IMR-90 (cell line): ENCODE data around the gene CCDC142. TPM values are rescaled to one million over a fixed set of nuclear protein-coding genes. Genes with fewer than 3 reads are reported as not detected.

Experiments
- ATAC-seq: fragments of 200-7000 bp; cut with Tn5 transposase; 2 replicates; pipeline ENCODE4 v1.9.1; 2020; ENCODE audit warnings: low read depth, mild to moderate bottlenecking, moderate library complexity
- BruUV-seq: library from RNA; stranded (reverse); fragments of 400-500 nt; replicated peaks from 2 replicates; lab custom pipeline; 2021; lab: Mats Ljungman, UMichigan
- CTCF ChIA-PET: fragments of 300-600 bp; formaldehyde crosslinking; extraction: SDS; loops from one replicate; lab custom pipeline; 2021; ENCODE audit warnings: antibody characterized with exemption; lab: Yijun Ruan, JAX
- POLR2A ChIA-PET: fragments of 300-600 bp; sonication (Branson Sonifier 250); formaldehyde crosslinking; loops from one replicate; lab custom pipeline; 2022; ENCODE audit warnings: antibody characterized with exemption; ENCODE audit not compliant: unreplicated experiment; lab: Charles Lee
- DNase-seq: peaks from one replicate; pipeline ENCODE4 v3.0.0; 2013
- H2AFZ ChIP-seq: replicated peaks from 2 replicates; pipeline ENCODE3; 2013; ENCODE audit warnings: low read length, mild to moderate bottlenecking; ENCODE audit not compliant: poor library complexity
- H2AK5ac ChIP-seq: 2 replicates; pipeline ENCODE4 v1.6.1; 2013; ENCODE audit warnings: low read depth, low read length, inconsistent platforms
- H2AK9ac ChIP-seq: replicated peaks from 2 replicates; pipeline ENCODE3; 2013; ENCODE audit warnings: mild to moderate bottlenecking, low read depth, low read length, moderate library complexity; ENCODE audit not compliant: poor library complexity
- H2BK120ac ChIP-seq: 2 replicates; pipeline ENCODE4 v1.6.1; 2013; ENCODE audit warnings: low read depth, low read length, inconsistent platforms
- H2BK15ac ChIP-seq: 3 replicates; pipeline ENCODE4 v1.6.1; 2013; ENCODE audit warnings: low read depth, low read length, inconsistent platforms
- H2BK20ac ChIP-seq: 2 replicates; pipeline ENCODE4 v1.6.1; 2013; ENCODE audit warnings: low read depth, mild to moderate bottlenecking, inconsistent platforms, low read length, moderate library complexity
- H2BK5ac ChIP-seq: 2 replicates; pipeline ENCODE4 v1.6.1; 2013; ENCODE audit warnings: mild to moderate bottlenecking, low read depth, low read length, inconsistent platforms; ENCODE audit not compliant: poor library complexity, severe bottlenecking
- H3K14ac ChIP-seq: replicated peaks from 2 replicates; pipeline ENCODE4 v1.6.1; 2013; ENCODE audit warnings: low read depth, low read length, inconsistent platforms
- H3K18ac ChIP-seq: 2 replicates; pipeline ENCODE4 v1.6.1; 2013; ENCODE audit warnings: low read depth, low read length, control low read depth
- H3K23ac ChIP-seq: 2 replicates; pipeline ENCODE4 v1.6.1; 2013; ENCODE audit warnings: low read depth, low read length, inconsistent platforms
- H3K27ac ChIP-seq: 2 replicates; pipeline ENCODE4 v1.5.1; 2013; ENCODE audit warnings: mild to moderate bottlenecking, control low read depth, low read length; ENCODE audit not compliant: insufficient read depth
- H3K27me3 ChIP-seq: 2 replicates; pipeline ENCODE4 v1.6.1; 2013; ENCODE audit warnings: low read length; ENCODE audit not compliant: control insufficient read depth, insufficient read depth
- H3K36me3 ChIP-seq: 2 replicates; pipeline ENCODE4 v1.6.1; 2013; ENCODE audit warnings: low read length, mixed read lengths; ENCODE audit not compliant: control insufficient read depth, insufficient read depth
- H3K4ac ChIP-seq: 2 replicates; pipeline ENCODE4 v1.6.1; 2013; ENCODE audit warnings: low read depth, low read length, inconsistent platforms
- H3K4me1 ChIP-seq: 2 replicates; pipeline ENCODE4 v1.6.1; 2013; ENCODE audit warnings: low read length, mixed read lengths; ENCODE audit not compliant: control insufficient read depth, insufficient read depth
- H3K4me2 ChIP-seq: 2 replicates; pipeline ENCODE4 v1.6.1; 2013; ENCODE audit warnings: low read depth, mild to moderate bottlenecking, control low read depth, low read length, moderate library complexity
- H3K4me3 ChIP-seq: 2 replicates; pipeline ENCODE4 v1.5.1; 2013; ENCODE audit warnings: low read depth, mild to moderate bottlenecking, control low read depth, low read length, moderate library complexity; ENCODE audit not compliant: insufficient read depth
- H3K56ac ChIP-seq: 2 replicates; pipeline ENCODE4 v1.6.1; 2013; ENCODE audit warnings: low read length, inconsistent platforms; ENCODE audit not compliant: insufficient read depth; ENCODE audit errors: extremely low read depth
- H3K79me1 ChIP-seq, 2 experiments: 2 replicates each; pipeline ENCODE4 v1.6.1; 2013; ENCODE audit warnings: low read length in 2 of 2, inconsistent platforms in 1 of 2, low read depth in 1 of 2
- H3K9ac ChIP-seq: 2 replicates; pipeline ENCODE4 v1.6.1; 2013; ENCODE audit warnings: low read depth, low read length, control low read depth
- H3K9me1 ChIP-seq: 2 replicates; pipeline ENCODE4 v1.6.1; 2013; ENCODE audit warnings: low read length, inconsistent platforms; ENCODE audit not compliant: insufficient read depth
- H3K9me3 ChIP-seq: 2 replicates; pipeline ENCODE4 v1.6.1; 2013; ENCODE audit warnings: low read length; ENCODE audit not compliant: control insufficient read depth, insufficient read depth
- H4K20me1 ChIP-seq: 2 replicates; pipeline ENCODE4 v1.6.1; 2013; ENCODE audit warnings: low read length, inconsistent platforms; ENCODE audit not compliant: insufficient read depth
- H4K5ac ChIP-seq: 2 replicates; pipeline ENCODE4 v1.6.1; 2013; ENCODE audit warnings: mild to moderate bottlenecking, low read depth, low read length, control low read depth
- H4K8ac ChIP-seq, 2 experiments: 2 replicates each; pipeline ENCODE4 v1.6.1; 2013; ENCODE audit warnings: low read depth in 2 of 2, low read length in 2 of 2, control low read depth in 1 of 2, inconsistent platforms in 1 of 2
- H4K91ac ChIP-seq: 2 replicates; pipeline ENCODE4 v1.6.1; 2013; ENCODE audit warnings: low read depth, low read length, inconsistent platforms; ENCODE audit not compliant: insufficient read depth
- BHLHE40 ChIP-seq: fragments of 150-350 bp; IDR thresholded peaks from 2 replicates; pipeline ENCODE4 v1.6.1; 2016; ENCODE audit warnings: mild to moderate bottlenecking, low read depth, low read length
- CEBPB ChIP-seq: IDR thresholded peaks from 2 replicates; pipeline ENCODE4 v1.6.1; 2012; ENCODE audit warnings: low read depth, low read length, improper control_type of control experiment
- ELK1 ChIP-seq: fragments of 150-350 bp; IDR thresholded peaks from 2 replicates; pipeline ENCODE4 v1.6.1; 2016; ENCODE audit warnings: low read depth, mild to moderate bottlenecking, low read length, moderate library complexity, borderline replicate concordance
- FOS ChIP-seq: fragments of 150-350 bp; IDR thresholded peaks from 2 replicates; pipeline ENCODE4 v1.6.1; 2016; ENCODE audit warnings: low read depth, low read length
- POLR2A ChIP-seq: IDR thresholded peaks from 2 replicates; pipeline ENCODE4 v1.6.1; 2012; ENCODE audit warnings: mild to moderate bottlenecking, low read depth, low read length
- RAD21 ChIP-seq: IDR thresholded peaks from 2 replicates; pipeline ENCODE4 v1.6.1; 2012; ENCODE audit warnings: low read length, improper control_type of control experiment
- RFX5 ChIP-seq: IDR thresholded peaks from 2 replicates; pipeline ENCODE4 v1.8.0; 2012; ENCODE audit warnings: low read depth, mild to moderate bottlenecking, low read length, moderate library complexity
- SMC3 ChIP-seq: fragments of 150-350 bp; IDR thresholded peaks from 2 replicates; pipeline ENCODE4 v1.6.1; 2016; ENCODE audit warnings: low read depth, mild to moderate bottlenecking, antibody characterized with exemption, low read length, moderate library complexity
- USF2 ChIP-seq: fragments of 150-350 bp; IDR thresholded peaks from 2 replicates; pipeline ENCODE4 v1.6.1; 2017; ENCODE audit warnings: mild to moderate bottlenecking, antibody characterized with exemption, low read length, low read depth
- WGBS, 2 experiments: methylation state at CpG; one replicate each; pipeline versions ENCODE4 v1.1.5 to v1.1.7; 2013; ENCODE audit warnings: missing lambda C conversion rate in 2 of 2; ENCODE audit not compliant: insufficient read length in 1 of 2; ENCODE audit errors: extremely low coverage in 2 of 2; 5-methylcytosine and 5-hydroxymethylcytosine counted together
- dilution Hi-C: fragments of 300-500 bp; cut with HindIII; formaldehyde crosslinking; loops from one replicate; pipeline ENCODE4 v1.14.3; 2018; ENCODE audit warnings: low sequenced_read_pairs; ENCODE audit not compliant: unreplicated experiment
- in situ Hi-C: fragments of 300-500 bp; cut with MboI; formaldehyde crosslinking; loops from 3 replicates; pipeline ENCODE4 v1.14.3; 2019; ENCODE audit warnings: low sequenced_read_pairs, inconsistent platforms, mixed read lengths
- intact Hi-C: fragments of 100-400 bp; cut with micrococcal nuclease; formaldehyde crosslinking; loops from 2 replicates; pipeline ENCODE4 v1.10.0; 2022
- polyA plus RNA-seq, 3 experiments: library from polyadenylated mRNA; depleted of rRNA; stranded (reverse); fragments of >200 nt; gene quantifications; 2 replicates each; pipeline ENCODE4 v1.2.3, GENCODE V29; 2012; ENCODE audit warnings: low replicate concordance in 1 of 3
- total RNA-seq: library from RNA; depleted of rRNA; stranded (reverse); fragments of >200 nt; gene quantifications from 2 replicates; pipeline ENCODE4 v1.2.3, GENCODE V29; 2012

The CCDC142 gene
- total and polyA plus RNA-seq, 2 of the 4 experiments (the other 2 are of a cell fraction): 8.4 to 14.0 TPM

GRCh38 chr2:74471332-74472065 is 11.3 kb downstream of the CCDC142 start:
- POLR2A ChIA-PET: no interaction called here
- Histone ChIP-seq H2AK9ac (peak overlapping the region; percentile 4), H3K4me2 (peak overlapping the region; percentile 89), H2BK5ac (peak overlapping the region; percentile 34), H4K91ac (0 out of 2 replicates have a peak overlapping the region, but pooled peaks have one; percentile 87), H4K20me1 (no peaks in the 10 kb centered on the region), H3K9me3 (no peaks in the 10 kb centered on the region), H2AK5ac (no peak overlapping the region), H4K5ac (peak overlapping the region; percentile 95), H3K18ac (peak overlapping the region; percentile 16; the same call in 1 of the 2 replicates), H3K4ac (peak overlapping the region; percentile 95), H3K9ac (peak overlapping the region; percentile 93), H2BK120ac (no peak overlapping the region), H3K27me3 (no peaks in the 10 kb centered on the region), H3K36me3 (peaks cover 15% of the 10 kb centered on the region), H3K9me1 (no peaks in the 10 kb centered on the region), H3K27ac (peak overlapping the region; percentile 91), H3K14ac (peak overlapping the region; percentile 96; the same call in 1 of the 2 replicates), H3K4me1 (peaks cover 4% of the 10 kb centered on the region; the same call in 1 of the 2 replicates), H2BK20ac (no peak overlapping the region), H3K56ac (peak overlapping the region; percentile 84), H3K4me3 (peak overlapping the region; percentile 77), H4K8ac (peak overlapping the region; percentile 97 to 98), H2BK15ac (no peak overlapping the region), H3K79me1 (peaks cover 3 to 26% of the 10 kb centered on the region in 2 experiments; a peak in 2 of 4 replicates), H2AFZ (no peak overlapping the region), H3K23ac (peak overlapping the region; percentile 65; the same call in 1 of the 2 replicates)
- dilution Hi-C loops (no loop called here), intact Hi-C loops (no loop called here), in situ Hi-C loops (no loop called here)
- CTCF ChIA-PET: no interaction called here
- TF ChIP-seq RFX5 (no peak), USF2 (no peak), BHLHE40 (no peak), RAD21 (no peak), SMC3 (no peak), FOS (no peak), POLR2A (no peak), ELK1 (no peak), CEBPB (no peak)
- WGBS, 2 experiments: 50% methylated on average over 4 of the region's 16 CpGs; no CpG with 5 or more reads in 1 of the 2 experiments
- DNase-seq (no peak), ATAC-seq (no peak)
- no TSS peak for BruUV-seq
